ENCODE data around the gene RESF1. TPM values are rescaled to one million over a fixed set of nuclear protein-coding genes. Genes with fewer than 3 reads are reported as not detected.
"Not testable (repeated sequence)": the region's sequence is repeated elsewhere in the genome, so short reads cannot be mapped to it uniquely, and the experiment has no call there.

The RESF1 gene, protein sequence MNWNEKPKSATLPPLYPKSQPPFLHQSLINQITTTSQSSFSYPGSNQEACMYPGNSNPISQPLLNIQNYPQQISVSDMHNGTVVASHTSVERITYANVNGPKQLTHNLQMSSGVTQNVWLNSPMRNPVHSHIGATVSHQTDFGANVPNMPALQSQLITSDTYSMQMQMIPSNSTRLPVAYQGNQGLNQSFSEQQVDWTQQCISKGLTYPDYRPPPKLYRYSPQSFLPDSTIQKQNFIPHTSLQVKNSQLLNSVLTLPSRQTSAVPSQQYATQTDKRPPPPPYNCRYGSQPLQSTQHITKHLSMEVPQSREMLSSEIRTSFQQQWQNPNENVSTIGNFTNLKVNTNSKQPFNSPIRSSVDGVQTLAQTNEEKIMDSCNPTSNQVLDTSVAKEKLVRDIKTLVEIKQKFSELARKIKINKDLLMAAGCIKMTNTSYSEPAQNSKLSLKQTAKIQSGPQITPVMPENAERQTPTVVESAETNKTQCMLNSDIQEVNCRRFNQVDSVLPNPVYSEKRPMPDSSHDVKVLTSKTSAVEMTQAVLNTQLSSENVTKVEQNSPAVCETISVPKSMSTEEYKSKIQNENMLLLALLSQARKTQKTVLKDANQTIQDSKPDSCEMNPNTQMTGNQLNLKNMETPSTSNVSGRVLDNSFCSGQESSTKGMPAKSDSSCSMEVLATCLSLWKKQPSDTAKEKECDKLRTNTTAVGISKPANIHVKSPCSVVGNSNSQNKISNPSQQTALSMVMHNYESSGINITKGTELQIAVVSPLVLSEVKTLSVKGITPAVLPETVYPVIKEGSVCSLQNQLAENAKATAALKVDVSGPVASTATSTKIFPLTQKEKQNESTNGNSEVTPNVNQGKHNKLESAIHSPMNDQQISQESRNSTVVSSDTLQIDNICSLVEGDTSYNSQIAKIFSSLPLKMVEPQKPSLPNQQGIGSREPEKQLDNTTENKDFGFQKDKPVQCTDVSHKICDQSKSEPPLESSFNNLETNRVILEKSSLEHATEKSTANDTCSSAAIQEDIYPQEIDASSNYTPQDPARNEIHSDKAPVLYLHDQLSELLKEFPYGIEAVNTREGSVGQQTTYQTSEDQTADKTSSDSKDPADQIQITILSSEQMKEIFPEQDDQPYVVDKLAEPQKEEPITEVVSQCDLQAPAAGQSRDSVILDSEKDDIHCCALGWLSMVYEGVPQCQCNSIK (N-terminal part only)
- total RNA-seq = 10 to 100 TPM; 58.1 to 86.0 TPM

DNA sequence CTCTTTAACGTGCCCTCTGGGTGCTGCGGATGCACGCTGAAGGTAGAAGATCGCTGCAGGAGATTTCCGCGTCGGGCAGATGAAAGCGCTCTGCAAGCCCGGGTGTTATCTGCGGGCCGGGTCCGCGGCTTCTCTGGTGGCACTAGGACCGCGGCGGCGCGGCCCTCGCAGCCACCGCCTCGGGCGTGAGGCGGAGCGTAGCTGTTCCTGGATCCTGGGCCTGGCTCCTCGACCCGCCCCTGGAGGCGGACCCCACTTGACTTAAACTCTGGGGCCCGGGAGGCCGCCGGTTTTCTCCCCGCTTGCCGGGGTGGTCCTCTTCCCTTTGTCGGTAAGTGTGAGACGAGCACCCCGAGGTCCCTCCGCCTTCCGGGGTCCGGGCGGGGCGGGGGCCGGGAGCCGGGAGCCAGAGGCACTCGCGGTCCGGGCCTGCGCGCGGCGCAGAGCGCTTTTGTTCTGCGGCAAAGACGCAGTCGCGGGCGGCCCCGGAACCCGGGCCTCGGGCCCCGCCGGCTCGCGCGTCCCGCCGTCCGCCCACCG lies at the start of gene RESF1:
Gene RESF1, plus strand, starts transcription at position 255 of the 540 bp plus-strand sequence. CDS start 21,541 bp downstream, outside the sequence.
- DNase-seq (ENCODE audit: low spot score in 2 of 2) (peak; percentile 79 to 83), ATAC-seq (peak; percentile 82 to 91)
- Mint-ChIP-seq H3K36me3 (peaks cover 59 to 75% of the 10 kb centered on the region in 2 donors), H3K9me3 (peaks cover 4 to 11% of the 10 kb centered on the region in 2 donors), H3K27ac (peak within 1 kb of the TSS; percentile 98 to 99)

DNA sequence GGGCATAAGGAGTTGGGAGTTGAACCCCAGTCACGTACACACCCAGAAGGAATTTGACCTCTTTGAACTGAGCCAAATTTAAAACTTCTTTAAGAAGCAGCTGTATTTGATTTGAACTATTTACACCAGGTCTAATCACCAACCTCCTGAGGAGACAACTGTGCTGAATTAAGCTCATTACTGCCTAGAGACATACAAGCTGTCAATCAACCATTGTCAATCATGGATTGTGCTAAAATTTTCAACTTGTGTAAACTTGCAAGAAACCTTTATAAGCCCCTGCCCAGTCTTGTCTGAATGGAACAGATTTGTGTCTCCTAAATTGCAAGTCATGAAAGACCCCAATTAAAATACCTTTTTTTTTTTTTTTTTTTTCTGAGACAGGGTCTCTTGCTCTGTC lies 44.3 kb upstream of the RESF1 start:
- peaks cover 8 to 13% of the 10 kb centered on the region in 2 donors for H3K9me3 Mint-ChIP-seq
- DNase-seq (ENCODE audit: low spot score in 2 of 2) = no peak
- peak overlapping the region in 1 of 2 donors; percentile 34 for H3K27ac Mint-ChIP-seq
- no peak for ATAC-seq
- H3K36me3 Mint-ChIP-seq = peaks cover 12 to 22% of the 10 kb centered on the region in 2 donors

DNA sequence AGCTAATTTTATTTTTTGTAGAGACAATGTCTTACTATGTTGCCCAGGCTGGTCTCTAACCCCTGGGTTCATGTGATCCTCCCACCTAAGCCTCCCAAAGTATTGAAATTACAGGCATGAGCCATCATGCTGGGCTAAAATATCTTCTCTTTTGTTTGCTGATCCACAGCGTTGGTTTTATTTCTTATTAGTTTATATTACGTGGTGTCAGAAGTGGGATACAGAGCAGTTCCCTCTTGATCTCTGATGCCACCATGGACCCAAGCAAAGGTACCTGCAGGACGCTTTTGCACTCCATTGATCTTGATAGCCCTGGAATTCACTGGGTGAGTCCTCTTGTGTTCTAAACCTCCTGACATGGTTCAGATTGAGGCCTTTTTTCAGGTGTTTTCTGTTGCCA lies 43.8 kb upstream of the RESF1 start:
- Mint-ChIP-seq H3K36me3 (peaks cover 12 to 17% of the 10 kb centered on the region in 2 donors), H3K27ac (peak overlapping the region in 1 of 2 donors; percentile 34), H3K9me3 (peaks cover 8 to 12% of the 10 kb centered on the region in 2 donors)
- DNase-seq (ENCODE audit: low spot score in 2 of 2) (no peak), ATAC-seq (no peak)

DNA sequence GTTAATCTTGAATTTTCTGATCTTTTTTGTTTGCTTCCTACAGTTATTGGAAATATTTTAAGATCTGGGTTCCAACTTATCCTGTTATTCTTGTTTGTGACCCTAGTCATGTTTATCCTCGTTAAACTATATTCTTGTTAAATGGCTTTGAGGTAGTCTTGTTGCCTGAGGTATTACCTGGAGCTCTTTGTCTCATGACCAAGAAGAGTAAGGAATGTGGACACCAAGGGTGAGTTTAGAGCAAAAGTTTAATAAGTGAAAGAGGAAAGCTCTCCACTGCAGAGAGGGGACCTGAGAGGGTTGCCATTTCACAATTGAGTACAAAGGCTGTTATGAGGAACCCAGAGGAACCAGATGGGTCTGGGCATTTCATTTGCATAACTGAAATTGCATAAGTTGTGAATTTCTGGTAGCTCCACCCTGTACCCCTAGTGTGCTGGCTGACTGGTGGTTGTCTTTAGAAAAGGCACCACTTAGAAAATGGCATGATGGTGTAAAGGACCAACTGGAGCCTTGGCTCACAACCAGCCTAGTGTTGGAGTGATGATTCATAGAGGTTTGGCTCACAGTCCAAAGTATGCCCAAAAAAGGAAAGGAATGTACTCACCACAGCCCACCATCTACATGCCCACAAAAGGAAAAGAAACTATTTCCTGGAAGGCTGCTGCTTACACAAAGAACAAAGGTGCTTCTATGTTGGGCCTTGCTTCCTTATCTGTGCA lies 36.7 kb upstream of the RESF1 start:
- Mint-ChIP-seq H3K36me3 (peaks cover 26 to 32% of the 10 kb centered on the region in 2 donors), H3K9me3 (peaks cover 14 to 16% of the 10 kb centered on the region in 2 donors), H3K27ac (peak overlapping the region in 1 of 2 donors; percentile 86)
- peak; percentile 46 to 97 for ATAC-seq
- DNase-seq (ENCODE audit: low spot score in 2 of 2) = peak in 1 of 2 donors; percentile 60

DNA sequence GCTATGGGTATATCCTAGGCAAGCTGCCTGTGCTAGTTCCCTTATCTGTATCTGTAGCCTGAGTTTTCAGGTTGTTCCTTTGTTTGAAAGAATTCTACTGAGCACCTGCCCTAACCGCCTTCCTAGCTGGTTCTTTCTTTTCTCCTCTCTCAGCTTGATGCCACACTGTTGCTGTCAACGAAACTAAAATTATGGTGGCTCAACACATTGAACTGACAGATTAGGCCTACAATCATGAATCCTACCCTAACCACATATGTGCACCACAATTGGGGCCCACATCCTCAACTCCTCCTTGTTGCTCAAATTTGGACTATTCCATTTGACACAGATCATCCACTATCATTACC lies 36.2 kb upstream of the RESF1 start:
- Mint-ChIP-seq H3K27ac (peak overlapping the region in 1 of 2 donors; percentile 86), H3K9me3 (peaks cover 16% of the 10 kb centered on the region in 2 donors), H3K36me3 (peaks cover 29 to 35% of the 10 kb centered on the region in 2 donors)
- ATAC-seq (peak in 1 of 2 donors; percentile 60), DNase-seq (ENCODE audit: low spot score in 2 of 2) (no peak)

DNA sequence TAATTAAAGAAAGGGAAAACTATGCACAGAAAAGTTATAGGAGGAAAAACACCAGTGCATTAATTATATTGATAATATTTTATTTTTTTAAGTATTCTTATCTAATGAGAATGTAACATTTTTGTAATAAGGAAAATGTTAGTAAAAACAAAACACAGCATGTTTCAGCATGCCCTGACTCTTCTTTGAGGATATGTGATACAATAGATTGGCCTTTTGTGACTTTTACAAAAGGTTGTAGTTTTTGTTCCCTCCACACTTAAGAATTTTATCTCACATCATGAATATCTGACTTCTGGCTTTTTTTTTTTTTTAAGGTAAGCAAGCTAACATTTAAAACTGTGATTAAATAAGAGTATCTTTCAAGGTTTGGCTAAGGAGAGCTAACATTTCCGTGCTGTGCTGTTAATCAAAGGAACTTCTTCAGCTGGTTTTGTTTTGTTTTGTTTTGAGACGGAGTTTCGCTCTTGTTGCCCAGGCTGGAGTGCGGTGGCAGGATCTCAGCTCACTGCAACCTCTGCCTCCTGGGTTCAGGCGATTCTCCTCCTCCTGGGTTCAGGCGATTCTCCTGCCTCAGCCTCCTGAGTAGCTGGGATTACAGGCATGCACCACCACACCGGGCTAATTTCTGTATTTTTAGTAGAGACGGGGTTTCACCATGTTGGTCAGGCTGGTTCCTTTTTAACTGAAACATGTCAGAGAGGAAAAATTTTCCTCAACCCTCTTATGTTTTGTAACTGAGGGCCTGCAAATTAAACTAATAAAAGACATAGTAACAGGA lies 30.8 kb upstream of the RESF1 start:
- DNase-seq (ENCODE audit: low spot score in 2 of 2) (peak; percentile 6 to 68), ATAC-seq (peak; percentile 68 to 79)
- Mint-ChIP-seq H3K9me3 (peaks cover 14 to 23% of the 10 kb centered on the region in 2 donors), H3K36me3 (peaks cover 12 to 51% of the 10 kb centered on the region in 2 donors), H3K27ac (peak overlapping the region; percentile 90 to 96)

DNA sequence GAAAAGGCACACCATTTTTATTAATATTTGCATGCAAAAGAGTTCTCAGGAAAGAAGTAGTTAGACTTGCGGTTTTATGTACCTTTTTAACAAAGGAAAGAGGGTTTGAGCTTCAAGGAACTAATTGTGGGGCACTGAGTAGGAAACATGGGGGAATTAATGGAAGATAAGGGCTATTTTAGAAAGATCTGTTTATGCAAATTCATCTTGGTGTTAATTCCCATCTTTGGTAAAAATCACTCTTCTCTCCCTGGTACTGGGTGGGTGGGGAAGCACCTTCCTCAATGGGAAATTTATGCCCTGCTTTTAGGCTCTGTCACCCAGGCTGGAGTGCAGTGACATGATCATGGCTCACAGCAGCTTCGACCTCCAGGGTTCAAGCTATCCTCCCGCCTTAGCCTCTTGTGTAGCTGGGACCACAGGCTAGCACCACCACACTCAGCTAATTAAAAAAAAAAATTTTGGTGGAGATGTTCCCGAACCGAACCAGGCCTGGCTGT lies 30.1 kb upstream of the RESF1 start:
- H3K9me3 Mint-ChIP-seq = peaks cover 15 to 25% of the 10 kb centered on the region in 2 donors
- peak overlapping the region; percentile 90 to 96 for H3K27ac Mint-ChIP-seq
- peak in 1 of 2 donors; percentile 64 for DNase-seq (ENCODE audit: low spot score in 2 of 2)
- ATAC-seq = peak in 1 of 2 donors; percentile 83
- peaks cover 6 to 51% of the 10 kb centered on the region in 2 donors for H3K36me3 Mint-ChIP-seq

DNA sequence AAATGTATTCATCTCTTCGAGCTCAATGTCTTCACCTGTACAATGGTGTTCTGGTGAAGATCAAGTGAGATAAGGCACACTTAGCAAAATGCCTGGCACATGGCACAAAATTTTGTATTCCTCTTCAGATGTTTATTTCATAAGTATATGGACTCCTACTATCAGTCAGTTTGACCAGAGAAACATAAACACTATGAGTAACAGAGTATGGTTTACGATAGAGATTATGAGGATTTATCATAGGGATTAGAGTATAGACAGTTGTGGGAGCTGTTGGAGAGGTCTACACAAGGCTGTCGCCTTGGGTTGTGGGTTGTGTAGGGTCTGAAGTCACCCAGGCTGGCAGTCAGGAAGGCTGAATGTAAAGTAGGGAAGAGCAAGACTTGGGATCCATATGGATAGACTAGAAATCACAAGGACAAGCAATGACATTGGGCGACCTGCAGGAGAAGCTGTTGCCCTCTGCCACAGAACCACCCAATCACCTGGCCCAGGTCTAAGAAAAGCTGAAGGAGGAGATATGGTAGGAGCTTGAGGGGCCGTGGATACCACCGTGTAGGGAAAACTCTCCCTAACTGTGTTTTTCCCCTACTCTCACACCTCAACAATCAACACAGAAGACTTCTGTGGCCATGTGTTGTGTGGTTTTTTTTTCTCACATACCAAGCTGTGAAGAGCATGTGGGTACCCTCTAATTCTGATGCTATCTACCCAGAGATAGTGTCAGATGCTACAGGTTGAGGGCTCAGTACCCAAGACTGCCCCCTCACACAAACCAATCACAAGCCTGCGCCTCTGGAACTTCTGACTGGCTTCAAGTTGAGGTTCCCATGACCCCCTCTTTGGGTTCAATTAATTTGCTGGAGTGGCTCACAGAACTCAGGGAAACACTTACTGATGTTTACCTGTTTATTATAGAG lies 27.2 kb upstream of the RESF1 start:
- DNase-seq (ENCODE audit: low spot score in 2 of 2) (no peak), ATAC-seq (no peak)
- Mint-ChIP-seq H3K36me3 (peaks cover 5 to 61% of the 10 kb centered on the region in 2 donors), H3K27ac (no peak overlapping the region), H3K9me3 (peaks cover 15 to 30% of the 10 kb centered on the region in 2 donors)

DNA sequence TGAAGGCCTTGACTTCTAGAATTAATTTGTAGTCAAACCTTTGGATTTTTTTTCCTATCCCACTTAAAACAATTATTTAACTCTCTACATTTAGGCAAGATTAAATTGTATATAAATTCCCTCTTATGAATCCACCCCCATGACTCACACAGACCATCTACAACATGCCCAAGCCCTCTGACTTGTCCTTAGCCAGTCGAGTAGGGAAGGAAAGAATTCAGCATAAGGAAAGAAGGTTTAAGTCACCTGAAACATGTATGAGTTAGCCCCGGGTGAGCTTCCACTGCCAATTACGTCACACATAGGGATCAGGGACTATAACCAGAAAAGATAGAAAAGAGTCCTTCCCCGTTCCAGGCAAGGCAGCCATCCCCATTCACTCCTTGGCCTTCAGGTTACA lies 14.9 kb upstream of the RESF1 start:
- Mint-ChIP-seq H3K9me3 (peaks cover 19 to 27% of the 10 kb centered on the region in 2 donors), H3K27ac (no peak overlapping the region), H3K36me3 (peaks cover 38 to 55% of the 10 kb centered on the region in 2 donors)
- DNase-seq (ENCODE audit: low spot score in 2 of 2) = no peak
- no peak for ATAC-seq

DNA sequence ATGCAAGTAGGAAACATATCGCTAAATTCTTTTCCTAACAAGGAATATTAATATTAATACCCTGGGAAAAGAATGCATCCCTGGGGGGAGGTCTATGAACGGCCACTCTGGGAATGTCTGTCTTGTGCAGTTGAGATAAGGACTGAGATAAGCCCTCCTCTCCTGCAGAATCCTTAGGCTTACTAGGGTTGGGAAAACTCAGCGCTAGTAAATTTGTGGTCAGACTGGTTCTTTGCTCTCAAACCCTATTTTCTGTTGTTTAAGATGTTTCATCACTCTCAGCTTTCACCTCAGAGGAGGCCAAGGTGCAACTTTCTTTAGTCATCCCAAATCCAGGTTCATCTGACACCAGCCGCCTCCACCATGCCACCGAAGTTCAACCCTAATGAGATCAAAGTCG lies 11.2 kb upstream of the RESF1 start:
- DNase-seq (ENCODE audit: low spot score in 2 of 2) (no peak), ATAC-seq (no peak)
- Mint-ChIP-seq H3K9me3 (peaks cover 17 to 36% of the 10 kb centered on the region in 2 donors), H3K36me3 (peaks cover 36 to 68% of the 10 kb centered on the region in 2 donors), H3K27ac (no peak overlapping the region)

DNA sequence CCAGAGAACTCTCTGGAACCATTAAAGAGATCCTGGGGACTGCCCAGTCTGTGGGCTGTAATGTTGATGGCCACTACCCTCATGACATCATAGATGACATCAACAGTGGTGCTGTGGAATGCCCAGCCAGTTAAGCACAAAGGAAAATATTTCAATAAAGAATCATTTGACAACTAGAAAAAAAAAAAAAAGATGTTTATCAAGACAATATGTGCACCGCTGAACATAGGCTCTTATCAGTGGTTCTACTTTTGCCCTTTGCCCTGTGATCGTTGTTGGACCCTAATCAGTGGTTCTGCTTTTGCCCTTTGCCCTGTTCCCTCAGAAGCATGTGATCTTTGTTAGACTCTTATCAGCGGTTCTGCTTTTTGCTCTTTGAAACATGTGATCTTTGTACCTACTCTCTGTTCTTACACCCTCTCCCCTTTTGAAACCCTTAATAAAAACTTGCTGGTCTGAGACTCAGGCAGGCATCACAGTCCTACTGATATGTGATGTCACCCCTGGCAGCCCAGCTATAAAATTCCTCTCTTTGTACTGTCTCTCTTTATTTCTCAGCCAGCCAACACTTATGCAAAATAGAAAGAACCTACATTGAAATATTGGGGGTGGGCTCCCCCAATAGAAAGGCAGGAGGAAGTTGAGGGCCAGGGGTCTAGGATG lies 10.4 kb upstream of the RESF1 start:
- peaks cover 31 to 59% of the 10 kb centered on the region in 2 donors for H3K36me3 Mint-ChIP-seq
- not testable (repeated sequence) for H3K27ac Mint-ChIP-seq; ATAC-seq; DNase-seq (ENCODE audit: low spot score in 2 of 2)
- peaks cover 14 to 32% of the 10 kb centered on the region in 2 donors for H3K9me3 Mint-ChIP-seq

DNA sequence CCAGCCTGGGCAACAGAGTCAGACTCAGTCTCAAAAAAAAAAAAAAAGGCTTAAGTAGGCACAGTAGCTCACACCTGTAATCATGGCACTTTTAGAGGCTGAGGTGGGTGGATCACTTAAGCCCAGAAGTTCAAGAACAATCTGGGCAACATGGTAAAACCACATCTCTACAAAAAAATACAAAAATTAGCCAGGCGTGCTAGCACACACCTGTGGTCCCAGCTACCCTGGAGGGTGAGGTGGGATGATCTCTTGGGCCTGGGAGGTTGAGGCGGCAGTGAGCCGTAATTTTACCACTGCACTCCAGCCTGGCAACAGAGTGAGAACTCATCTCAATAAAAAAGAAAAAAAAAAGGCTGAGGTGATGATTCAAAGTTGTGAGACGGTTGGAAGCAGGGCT lies 9.1 kb upstream of the RESF1 start:
- DNase-seq (ENCODE audit: low spot score in 2 of 2) = no peak
- H3K9me3 Mint-ChIP-seq = peaks cover 7 to 23% of the 10 kb centered on the region in 2 donors
- peaks cover 27 to 54% of the 10 kb centered on the region in 2 donors for H3K36me3 Mint-ChIP-seq
- H3K27ac Mint-ChIP-seq = peak overlapping the region in 1 of 2 donors; percentile 64
- ATAC-seq = peak in 1 of 2 donors; percentile 19

DNA sequence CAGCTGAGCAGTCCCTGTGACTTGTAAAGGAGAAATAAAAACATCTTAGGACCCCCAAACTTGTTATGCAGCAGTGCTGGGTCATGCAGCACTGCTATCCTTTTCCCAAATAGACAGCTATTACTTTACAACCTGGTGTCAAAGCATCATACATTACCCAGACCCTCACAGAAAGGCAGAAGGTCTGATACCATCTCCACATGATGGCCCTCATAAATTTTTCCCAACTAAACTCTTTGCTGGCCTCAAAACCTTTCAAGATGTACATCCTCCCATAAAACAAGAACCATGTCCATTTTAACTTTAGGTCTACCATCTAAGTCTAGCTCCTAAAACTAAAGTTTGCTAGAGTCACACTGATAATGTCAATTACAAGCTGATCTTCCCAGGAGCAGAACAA lies 8.7 kb upstream of the RESF1 start:
- no peak for ATAC-seq
- H3K36me3 Mint-ChIP-seq = peaks cover 27 to 57% of the 10 kb centered on the region in 2 donors
- peaks cover 7 to 23% of the 10 kb centered on the region in 2 donors for H3K9me3 Mint-ChIP-seq
- no peak for DNase-seq (ENCODE audit: low spot score in 2 of 2)
- peak overlapping the region in 1 of 2 donors; percentile 64 for H3K27ac Mint-ChIP-seq
